GM19328 (cell line): ENCODE data around the gene ARGLU1.
A peak's percentile ranks its signal among the peaks of the same experiment; 100 is the strongest.

Source experiments
- ATAC-seq: cut with Tn5 transposase; IDR thresholded peaks from one replicate; pipeline ENCODE4 v1.9.1; 2021; ENCODE audit warnings: mild to moderate bottlenecking, moderate library complexity; ENCODE audit not compliant: unreplicated experiment

The ARGLU1 gene

DNA sequence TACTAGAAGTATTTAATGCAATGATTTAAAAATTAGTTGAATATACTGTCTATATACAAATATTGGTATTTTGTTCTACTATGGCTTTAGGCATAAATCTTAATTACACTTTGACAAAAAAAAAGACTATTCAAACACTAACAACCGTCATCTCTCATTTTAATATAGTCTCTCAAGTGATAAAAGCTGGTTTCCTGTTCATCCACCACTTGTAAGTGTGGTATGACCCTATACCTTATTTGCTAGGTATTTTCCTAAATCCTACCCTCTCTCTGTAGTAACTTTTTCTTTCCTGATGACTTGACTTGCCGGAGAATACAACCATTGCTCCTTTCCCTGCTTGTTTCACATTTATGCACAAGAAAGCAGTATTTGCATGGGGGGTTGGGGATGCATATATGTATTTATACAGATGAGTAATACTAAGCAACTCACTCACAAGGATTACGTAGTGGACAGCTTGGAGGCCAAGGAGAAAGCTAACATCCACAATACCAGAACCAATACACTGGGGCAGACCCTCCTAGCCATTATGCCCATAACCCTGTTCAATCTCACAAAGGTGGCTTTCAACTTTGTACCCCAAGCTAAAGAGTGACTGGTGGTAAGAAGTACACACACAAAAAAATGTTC is 19.8 kb downstream of the ARGLU1 start:
- ATAC-seq = no peak

DNA sequence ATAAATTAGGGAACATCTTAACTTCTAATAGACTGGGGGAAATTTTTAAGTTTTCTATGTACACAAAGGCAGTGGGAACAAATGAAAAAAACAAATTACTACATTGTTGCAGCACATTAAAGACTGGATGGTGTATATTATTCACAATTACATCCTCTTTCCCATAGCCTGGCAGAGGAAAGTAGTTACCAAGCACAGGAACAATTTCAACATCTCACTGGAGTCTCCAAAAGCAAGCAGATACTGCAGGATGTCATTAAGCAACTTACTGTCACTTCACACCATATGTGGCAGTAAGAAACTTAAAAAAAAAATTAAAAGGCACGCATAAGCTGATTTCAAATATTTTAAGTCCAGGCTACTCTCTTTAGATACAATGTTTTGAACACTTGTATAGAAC is 26.1 kb downstream of the ARGLU1 start:
- ATAC-seq = no peak

DNA sequence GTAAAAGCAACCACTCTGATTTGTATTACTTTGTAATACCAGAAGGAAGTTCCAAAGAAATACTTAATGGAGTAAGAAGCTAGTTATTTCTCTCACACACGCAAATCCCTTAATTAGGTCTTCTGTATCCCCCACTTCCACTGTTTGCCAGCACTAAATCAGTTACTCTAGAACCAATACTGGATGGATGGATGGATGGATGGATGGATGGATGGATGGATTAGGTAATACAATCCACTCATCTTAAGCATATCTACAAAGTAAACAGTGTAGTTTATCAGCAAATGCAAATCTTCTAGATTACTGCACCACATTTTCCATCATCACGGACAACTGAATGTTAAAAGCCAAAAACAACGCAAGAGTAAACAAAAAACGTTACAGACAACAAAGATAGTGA is 27.3 kb downstream of the ARGLU1 start:
- no peak for ATAC-seq

DNA sequence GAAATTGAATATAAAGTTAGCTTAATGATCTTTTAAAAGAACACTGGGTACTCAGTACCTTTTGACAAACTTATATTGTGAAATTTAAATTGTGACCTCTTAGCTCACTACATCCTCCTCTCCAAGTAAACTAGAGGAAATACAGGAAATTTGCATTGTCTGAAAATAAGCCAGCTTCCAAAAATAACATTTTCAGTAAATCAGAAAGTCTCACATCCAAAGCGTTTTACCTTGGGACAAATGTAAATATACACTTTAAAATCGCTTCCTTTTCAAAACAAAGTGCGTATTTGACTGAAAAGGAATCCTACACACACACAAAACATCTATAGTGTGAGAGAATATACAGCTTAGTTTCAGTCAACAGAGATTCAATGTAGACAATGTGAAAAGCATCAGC is 30.4 kb downstream of the ARGLU1 start:
- ATAC-seq = no peak

DNA sequence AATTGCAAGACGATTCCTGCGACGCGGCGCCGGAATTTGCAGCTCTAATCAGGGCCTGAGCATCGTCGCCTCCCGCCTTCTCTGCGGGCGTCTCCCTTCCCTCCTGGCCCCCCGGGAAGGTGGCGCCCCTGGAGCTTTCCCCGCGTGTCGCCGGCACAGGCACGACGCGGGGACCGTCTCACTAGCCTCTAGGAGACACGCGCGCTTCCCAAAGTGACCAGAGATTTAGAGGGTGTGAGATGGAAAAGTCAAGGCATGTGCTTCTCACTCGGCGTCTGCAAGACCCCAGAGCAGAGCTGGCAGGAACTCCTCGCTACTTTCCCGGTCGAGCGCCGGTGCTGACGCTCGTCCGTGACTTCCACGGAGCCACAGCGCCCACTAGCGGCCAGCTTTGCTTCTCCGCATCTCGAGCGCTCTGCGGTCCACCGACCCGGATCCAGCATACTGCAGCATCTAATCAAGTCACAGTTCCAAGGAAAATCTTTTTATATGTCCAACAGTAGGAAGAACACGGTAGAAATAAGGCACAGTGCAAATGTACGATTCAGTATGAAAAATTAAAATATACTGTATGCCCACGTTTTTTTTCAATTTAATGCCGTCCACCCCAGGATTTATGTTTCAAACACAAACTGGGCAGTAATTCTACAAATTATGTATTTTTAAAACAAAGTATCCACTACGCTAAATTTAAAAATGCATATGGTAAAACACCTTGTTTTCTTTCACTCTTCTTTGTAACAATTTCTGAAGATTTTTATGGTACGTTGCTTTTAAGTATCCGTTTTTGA is 31.5 kb downstream of the ARGLU1 start:
- ATAC-seq = peak; percentile 33

DNA sequence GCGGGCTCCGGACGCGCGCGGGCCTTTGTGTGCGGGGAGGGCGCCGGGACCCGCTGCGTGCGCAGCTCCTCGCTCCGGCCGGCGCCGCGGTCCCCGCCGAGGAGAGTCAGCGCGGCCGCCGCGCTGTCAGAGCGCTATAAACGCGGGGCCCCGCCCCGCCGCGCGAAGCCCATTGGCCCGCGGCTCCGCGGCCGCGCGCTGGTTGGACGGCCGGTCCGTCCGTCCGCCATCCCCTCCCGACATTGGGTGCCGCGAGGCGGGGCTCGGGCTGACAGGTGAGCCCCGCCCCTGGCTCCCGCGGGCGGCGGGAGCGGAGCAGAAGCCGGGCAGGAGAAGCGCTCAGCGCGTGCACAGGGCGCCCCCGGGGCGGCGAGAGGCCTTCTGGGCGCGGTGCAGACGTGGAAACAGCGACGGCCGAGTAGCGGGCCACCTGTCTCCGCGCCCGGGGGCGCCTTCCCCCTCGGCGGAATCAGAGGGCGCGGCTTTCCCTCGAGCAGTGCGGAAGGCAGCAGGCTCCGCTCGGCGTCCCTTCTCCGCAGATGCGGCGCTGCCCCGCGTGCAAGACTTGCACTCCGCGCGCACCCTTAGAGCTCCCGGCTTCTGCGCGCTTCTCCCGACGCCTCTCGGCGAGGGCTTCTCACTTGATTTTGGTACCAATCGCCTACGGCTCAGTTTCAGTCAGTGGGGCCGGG is 32.2 kb downstream of the ARGLU1 start, which contains the start of gene EFNB2:
TSS of gene EFNB2 (minus strand) at position 111 of the 692 bp plus-strand sequence. CDS start 698 bp downstream, outside the sequence.
- peak; percentile 97 for ATAC-seq

DNA sequence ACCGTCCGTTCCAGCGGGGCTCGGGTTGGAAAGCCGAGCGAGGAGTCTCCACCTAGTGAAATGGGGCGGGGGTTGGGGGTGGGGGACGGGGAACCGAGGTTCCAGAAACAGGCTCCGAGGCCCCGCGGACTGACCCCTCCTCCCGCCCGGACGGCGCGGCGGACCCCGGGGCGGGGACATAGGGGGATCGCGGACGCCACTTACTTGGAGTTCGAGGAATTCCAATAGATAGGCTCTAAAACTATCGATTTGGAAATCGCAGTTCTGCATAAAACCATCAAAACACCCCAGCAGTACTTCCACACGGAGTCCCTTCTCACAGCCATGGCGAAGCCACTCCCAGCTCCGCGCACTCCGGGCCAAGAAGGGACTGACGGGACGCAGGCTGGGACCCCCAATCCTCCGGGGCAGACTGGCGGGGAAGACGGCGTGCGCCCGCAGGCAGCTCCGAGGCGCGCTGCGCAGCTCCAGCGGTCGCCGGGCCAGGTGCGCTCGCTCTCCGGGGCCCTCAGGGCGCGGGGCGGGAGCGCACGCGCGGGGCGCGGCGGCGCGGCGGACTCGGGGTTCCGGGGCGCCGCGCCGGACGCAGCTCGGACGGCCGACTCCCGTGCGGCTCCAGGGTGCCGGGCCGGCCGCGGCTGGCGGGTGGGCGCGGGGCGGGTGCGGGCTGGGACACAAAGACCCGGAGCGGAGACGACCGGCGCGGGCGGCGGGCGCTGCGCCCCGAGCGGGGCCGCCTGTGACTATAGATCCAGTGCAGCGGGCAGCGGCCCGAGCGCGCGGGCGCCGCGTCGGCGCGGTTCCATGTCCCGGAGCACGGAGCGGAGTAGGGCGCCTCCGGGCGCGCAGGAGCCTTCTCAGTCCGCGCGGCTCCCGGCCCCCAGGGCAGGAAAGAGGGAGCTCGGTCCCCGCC is 33.0 kb downstream of the ARGLU1 start:
- peak; percentile 24 for ATAC-seq

DNA sequence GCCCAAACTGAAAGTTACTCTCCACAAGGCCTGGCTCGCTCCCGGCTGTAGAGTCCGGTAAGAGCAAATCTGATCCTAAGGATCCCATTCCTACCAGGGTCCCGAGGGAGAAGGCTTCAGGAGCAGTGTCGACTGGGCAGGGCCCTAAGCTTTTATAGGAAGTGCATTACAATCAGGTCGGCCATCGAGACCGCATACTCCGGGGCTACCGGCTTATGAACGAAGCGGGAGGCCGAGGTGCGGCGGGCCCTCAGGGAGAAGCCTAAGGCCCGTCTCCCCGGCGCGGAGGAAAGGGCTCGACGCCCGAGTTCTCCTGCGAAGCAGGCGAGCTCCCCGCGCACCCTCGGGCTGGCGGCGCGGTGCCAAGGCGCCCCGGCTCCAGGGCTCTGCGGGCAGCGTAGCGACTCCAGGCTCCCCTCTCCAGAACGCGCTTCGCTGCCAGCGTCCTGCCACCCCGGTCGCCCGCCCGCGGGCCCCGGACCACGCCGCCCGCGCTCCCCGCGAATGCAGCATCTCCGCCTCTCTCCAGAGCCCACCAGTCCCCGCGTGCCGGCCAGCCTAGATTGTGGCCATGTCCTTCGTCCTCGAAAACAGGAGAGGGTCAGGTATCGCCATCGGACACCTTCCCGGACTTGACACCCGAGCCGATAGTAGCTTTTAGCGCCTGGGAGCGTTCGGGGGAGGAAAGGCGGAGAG is 33.8 kb downstream of the ARGLU1 start:
- ATAC-seq = no peak

DNA sequence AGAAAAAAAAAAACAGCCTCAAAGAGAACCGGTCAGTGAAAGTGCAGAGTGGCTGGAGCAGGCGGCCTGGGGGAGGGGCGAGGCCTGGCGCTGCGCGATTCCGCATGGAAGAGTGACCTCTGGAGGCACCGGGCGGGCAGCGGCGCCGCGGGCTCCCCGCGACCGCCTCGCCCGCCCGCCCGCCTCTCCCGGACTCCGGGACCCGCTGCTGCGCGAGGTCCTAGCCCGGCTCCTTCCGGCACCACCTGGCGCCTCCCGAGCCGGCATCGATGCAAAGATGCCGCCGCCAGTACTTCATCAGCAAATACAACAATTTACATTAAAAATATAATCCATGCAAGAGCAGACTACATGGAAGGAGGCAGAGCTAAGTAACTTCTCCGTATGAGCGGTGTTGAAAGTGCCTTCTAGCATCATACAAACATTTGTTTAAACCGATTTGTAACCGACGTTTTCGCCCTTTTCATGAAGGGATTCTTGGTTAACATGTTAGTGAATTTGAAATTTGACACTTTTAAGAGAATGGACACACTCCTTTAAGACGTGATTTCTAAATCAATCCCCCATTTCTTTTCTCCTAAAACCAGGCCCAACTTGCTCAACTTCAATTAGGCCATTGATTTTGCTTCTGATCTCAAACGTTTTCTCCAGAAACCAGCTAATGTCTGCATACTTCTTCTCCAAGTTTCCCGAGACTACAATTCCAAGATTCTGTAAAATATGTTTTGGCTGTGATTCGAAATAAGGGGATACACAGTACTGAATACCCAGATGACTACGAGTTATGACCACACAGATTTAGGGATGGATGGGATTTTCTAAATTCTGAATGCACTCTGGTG is 34.6 kb downstream of the ARGLU1 start:
- no peak for ATAC-seq

DNA sequence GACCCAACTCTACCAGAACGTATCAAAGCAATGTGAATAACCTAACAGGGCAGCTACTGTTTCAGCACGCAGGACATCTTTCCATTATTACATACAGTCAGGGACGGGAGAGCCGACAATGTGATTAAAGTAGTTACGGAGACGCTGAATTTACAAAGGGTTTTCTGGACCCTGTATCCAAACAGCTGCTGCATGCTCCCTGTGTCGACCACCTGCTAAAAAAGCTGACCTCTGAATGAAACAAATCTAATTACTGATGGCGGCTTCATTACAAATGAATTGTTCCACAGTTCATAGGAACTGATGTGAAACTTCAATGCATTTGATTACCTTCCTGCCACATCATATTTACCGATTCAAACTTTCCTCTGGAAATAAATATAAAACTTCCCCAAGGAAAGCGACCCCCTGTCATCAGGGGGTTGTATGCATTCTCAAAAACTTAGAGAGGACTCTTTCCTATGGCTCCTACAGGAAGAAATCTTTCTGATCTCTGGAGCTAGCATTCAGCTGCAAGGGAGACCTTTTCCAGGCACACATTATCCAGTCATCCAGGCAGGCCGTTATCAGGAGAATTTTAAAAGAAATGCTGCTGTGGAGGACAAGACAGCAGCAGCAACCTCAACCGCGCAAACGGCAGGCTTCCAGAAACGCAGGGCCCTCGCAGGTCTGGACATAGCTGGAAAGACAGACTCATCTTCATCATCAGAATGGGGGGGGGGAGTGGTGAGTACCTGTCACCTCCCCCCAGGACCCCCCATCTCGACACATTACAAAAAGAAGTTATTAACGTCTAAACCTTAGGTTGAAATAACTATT is 35.6 kb downstream of the ARGLU1 start:
- no peak for ATAC-seq

DNA sequence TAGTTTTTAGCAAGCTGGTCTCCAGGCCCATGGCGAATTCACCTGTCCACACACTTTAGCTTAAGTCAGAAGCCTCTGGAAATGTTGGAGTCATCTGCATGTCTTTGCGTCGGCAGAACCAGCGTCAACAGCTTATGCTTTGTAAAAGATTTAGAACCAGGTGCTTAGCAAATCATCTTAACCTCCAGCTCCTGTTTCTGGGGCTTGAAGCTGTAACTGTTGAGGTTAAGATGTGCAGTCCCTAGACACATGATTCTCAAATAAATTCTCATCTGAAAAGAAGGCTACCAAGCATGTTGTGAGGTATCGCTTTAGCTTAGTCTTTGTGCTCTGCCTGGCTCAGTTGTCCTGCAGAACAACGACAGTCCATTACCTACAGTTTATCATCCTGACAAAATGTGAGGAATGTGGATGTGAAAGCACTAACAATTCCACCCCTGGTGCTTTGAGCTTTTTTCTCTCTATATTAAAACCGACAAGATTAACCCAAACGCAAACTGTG is 36.9 kb downstream of the ARGLU1 start:
- ATAC-seq = no peak

DNA sequence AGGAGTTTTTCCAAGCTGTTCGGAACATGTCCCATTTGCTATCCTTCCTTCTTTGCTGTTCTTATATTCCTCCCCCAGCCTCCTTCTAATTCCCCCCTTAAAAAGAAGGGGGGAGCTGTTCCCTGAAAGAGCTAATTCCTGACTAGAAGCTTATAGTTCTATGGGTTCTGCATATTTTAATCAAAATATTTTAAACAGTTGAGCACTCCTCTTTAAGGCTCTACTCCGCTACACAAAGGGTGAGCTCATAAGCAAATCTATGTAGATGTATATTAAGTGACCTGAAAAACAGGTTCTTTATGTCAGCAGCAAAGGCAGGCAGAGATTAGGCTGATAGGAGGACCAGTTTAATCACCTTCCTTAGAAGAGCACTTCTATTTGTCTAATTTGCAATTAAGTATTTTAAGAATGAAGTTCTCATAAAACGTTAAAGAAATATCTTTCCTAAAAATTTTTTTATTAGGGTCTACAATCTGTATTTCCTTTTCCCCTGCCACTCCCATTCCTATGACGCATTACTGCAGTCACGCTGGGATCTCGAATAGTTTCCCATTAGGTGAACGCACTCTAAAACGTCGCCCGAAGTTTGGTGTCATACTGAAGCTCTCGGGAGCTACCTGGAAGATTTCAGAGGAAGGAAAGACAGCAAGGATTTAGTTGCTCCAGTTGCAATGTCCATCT is 37.6 kb downstream of the ARGLU1 start:
- ATAC-seq = no peak

DNA sequence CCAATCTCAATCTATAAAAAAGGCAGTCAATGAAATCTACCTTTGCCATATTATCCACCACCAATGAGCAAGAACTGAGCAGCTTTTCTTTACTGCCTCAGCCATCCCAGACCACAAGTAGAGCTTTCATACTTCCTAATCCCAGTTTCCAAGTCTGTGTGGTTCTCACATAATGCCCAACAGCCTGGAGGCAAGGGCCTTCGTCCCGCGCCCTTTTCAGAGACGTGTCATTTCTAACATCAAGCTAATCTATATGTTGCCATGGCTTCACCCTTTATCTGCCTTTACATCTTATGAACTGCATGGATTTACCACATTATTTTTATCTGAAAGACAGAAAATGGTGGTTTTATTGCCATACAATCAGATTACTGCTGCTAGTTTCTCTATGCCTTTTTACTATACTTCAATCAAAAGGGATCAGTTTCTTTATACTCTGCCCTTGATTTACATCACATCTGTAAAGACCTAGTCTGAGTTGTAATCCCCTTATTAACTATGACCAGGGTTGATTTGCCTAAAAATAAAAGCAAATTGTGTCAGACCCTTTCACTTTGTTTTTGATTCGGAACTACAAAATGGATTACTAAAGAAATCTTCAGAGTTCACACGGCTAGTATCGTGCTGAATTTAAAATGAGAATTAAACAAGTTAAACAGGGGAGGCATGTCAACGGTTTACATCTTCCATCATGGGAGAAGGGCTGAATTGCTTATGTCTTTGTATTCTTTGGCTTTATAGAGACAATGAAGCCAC is 38.3 kb downstream of the ARGLU1 start:
- no peak for ATAC-seq

DNA sequence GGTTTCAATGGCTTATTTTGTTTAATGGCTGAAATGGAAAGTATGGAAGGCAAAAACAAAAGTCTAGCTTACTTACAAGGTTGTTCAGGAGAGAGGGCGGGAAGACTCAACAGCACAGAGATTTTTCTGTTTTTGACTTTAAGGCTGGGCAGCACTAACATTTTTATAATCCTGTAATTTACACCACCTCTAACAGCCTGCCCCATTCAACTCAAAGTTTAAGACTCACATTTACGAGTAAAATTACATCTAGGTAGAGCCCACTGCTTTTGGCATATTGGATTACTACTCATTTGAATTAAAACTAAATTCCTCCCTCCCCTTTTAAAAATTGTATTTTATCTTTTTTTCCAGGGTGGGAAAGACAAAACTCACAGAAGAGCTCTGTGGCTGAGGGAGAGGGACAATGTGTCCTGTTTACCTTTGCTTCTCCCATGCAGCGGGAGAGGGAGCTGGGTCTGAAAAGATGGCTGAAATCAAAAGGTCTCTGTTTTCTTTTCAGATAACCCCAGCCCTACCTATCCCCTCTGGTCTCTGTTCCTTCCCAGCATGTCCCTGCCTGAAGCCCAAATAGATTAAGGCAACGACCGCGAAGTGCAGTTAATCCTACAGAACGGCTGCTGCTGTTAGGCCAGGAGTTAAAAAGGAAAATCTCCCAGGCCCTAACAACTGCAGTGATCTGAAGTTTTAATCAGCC is 39.1 kb downstream of the ARGLU1 start:
- no peak for ATAC-seq

DNA sequence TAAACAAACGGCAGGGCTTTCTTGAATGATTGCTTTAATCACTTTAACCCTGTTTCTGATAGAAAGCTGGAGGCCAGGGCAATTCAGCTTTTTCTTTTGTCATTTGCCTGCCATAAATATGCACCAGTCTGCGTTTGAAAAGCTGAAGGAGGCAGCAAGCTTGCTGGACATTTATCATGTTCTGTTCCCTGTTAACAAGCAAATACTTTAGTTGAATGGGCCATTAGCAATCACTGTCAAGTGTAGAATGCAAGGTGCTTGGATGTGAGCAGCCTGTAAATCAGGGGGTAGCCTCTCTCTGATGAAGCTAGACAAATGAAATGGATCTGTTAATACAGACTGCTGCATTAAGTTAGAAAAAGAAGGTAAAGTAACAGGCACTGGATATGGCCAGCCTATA is 40.1 kb downstream of the ARGLU1 start:
- no peak for ATAC-seq

DNA sequence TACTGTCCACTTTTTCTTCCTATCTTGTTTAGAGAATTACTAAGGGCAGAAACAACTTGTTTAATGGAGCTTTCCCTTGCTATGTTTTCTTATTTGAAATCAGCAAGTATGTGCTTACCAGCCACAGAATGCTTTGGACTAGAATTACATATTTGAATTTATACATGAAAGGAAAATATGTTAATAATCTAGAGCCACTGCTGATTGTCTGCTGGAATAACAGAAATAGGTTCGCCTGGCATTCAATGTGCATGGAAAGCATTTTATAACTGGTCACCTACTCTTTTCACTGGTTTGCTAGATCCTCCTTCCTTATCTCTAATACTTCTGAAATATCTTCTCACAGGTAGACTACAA is 40.5 kb downstream of the ARGLU1 start:
- no peak for ATAC-seq
